SK-N-SH (cell line): Measurements from ENCODE around the gene KLHDC10. TPM values are rescaled to one million over a fixed set of nuclear protein-coding genes. Genes with fewer than 3 reads are reported as not detected.
"Not testable (repeated sequence)": the region's sequence is repeated elsewhere in the genome, so short reads cannot be mapped to it uniquely, and the experiment has no call there.

ENCODE experiments used
- CTCF ChIA-PET: fragments of 300-600, 350-600 bp; formaldehyde crosslinking; extraction: SDS; loops from one replicate; lab custom pipeline; 2021; lab: Yijun Ruan, JAX
- POLR2A ChIA-PET: fragments of 350-600 bp; sonication (Branson Sonifier 250); formaldehyde crosslinking; extraction: SDS; loops from one replicate; lab custom pipeline; 2020; ENCODE audit warnings: antibody characterized with exemption, inconsistent platforms; lab: Yijun Ruan, JAX
- DNase-seq: peaks from one replicate; pipeline ENCODE4 v3.0.0; 2012
- H2AFZ ChIP-seq: fragments of 200-600 bp; sonication (generic); 2 replicates; pipeline ENCODE4 v1.8.1; 2016; ENCODE audit warnings: antibody characterized with exemption, mild to moderate bottlenecking, low read depth
- H3F3A ChIP-seq: fragments of 200-600 bp; sonication (generic); replicated peaks from 2 replicates; pipeline ENCODE3; 2016; ENCODE audit warnings: antibody characterized with exemption, mild to moderate bottlenecking; ENCODE audit not compliant: insufficient read depth
- H3K27ac ChIP-seq, 2 experiments: fragments of 200-500 bp in 1 of 2; fragments of 200-600 bp in 1 of 2; sonication (Bioruptor generic) in 1 of 2; sonication (generic), shearing (Covaris generic) in 1 of 2; 2 replicates each; pipeline versions ENCODE4 v1.5.1 to v1.6.1; 2014 to 2016; ENCODE audit warnings: low read depth in 2 of 2, inconsistent platforms in 1 of 2, low read length in 1 of 2, mild to moderate bottlenecking in 1 of 2, mixed read lengths in 1 of 2
- H3K27me3 ChIP-seq: fragments of 200-600 bp; sonication (generic), shearing (Covaris generic); 2 replicates; pipeline ENCODE4 v1.6.1; 2016; ENCODE audit warnings: mixed run types; ENCODE audit not compliant: insufficient read depth
- H3K36me3 ChIP-seq, 2 experiments: fragments of 200-500 bp in 1 of 2; fragments of 200-600 bp in 1 of 2; sonication (Bioruptor generic) in 1 of 2; sonication (generic) in 1 of 2; replicated peaks in 1 of 2; 2 replicates each; pipeline versions ENCODE3 to v1.5.1; 2014 to 2016; ENCODE audit warnings: low read length in 1 of 2, mild to moderate bottlenecking in 1 of 2; ENCODE audit not compliant: insufficient read depth in 2 of 2, control insufficient read depth in 1 of 2
- H3K4me1 ChIP-seq, 2 experiments: fragments of 200-500 bp in 1 of 2; fragments of 200-600 bp in 1 of 2; sonication (Bioruptor generic) in 1 of 2; sonication (generic), shearing (Covaris generic) in 1 of 2; 2 replicates each; pipeline versions ENCODE4 v1.5.1 to v1.6.1; 2014 to 2016; ENCODE audit warnings: low read depth in 1 of 2, low read length in 1 of 2, mixed run types in 1 of 2; ENCODE audit not compliant: insufficient read depth in 2 of 2, control insufficient read depth in 1 of 2
- H3K4me2 ChIP-seq: fragments of 200-600 bp; sonication (generic), shearing (Covaris generic); 2 replicates; pipeline ENCODE4 v1.6.1; 2017; ENCODE audit warnings: mixed run types
- H3K4me3 ChIP-seq, 2 experiments: fragments of 200-500 bp in 1 of 2; fragments of 200-600 bp in 1 of 2; sonication (Bioruptor generic) in 1 of 2; sonication (generic), shearing (Covaris generic) in 1 of 2; 2 replicates each; pipeline versions ENCODE4 v1.5.1 to v1.8.1; 2014 to 2016; ENCODE audit warnings: low read depth in 2 of 2, inconsistent platforms in 1 of 2, low read length in 1 of 2, mild to moderate bottlenecking in 1 of 2, mixed read lengths in 1 of 2, moderate library complexity in 1 of 2
- H3K79me2 ChIP-seq: fragments of 200-600 bp; sonication (generic); 2 replicates; pipeline ENCODE4 v1.8.1; 2017; ENCODE audit warnings: mild to moderate bottlenecking; ENCODE audit not compliant: insufficient read depth
- H3K9ac ChIP-seq: fragments of 200-600 bp; sonication (generic); 2 replicates; pipeline ENCODE4 v1.6.1; 2017; ENCODE audit warnings: mixed run types
- H3K9me2 ChIP-seq: fragments of 200-600 bp; sonication (generic); 2 replicates; pipeline ENCODE4 v1.6.1; 2017; ENCODE audit warnings: mixed run types
- H3K9me3 ChIP-seq: fragments of 200-600 bp; sonication (generic); 2 replicates; pipeline ENCODE4 v1.6.1; 2017; ENCODE audit warnings: mixed run types, mild to moderate bottlenecking, moderate library complexity
- H4K20me1 ChIP-seq: fragments of 200-600 bp; sonication (generic); 2 replicates; pipeline ENCODE4 v1.6.1; 2017; ENCODE audit warnings: mild to moderate bottlenecking, mixed run types; ENCODE audit not compliant: insufficient read depth
- CHD2 ChIP-seq: fragments of 150-350 bp; IDR thresholded peaks from 2 replicates; pipeline ENCODE4 v1.6.1; 2018; ENCODE audit warnings: low read length; ENCODE audit not compliant: partially characterized antibody
- ELF1 ChIP-seq: IDR thresholded peaks from 2 replicates; pipeline ENCODE4 v1.4.0; 2012
- EP300 ChIP-seq, 2 experiments: IDR thresholded peaks; 2 replicates each; pipeline versions ENCODE4 v1.4.0 to v1.6.1; 2012; ENCODE audit warnings: borderline replicate concordance in 1 of 2, low read depth in 1 of 2, low read length in 1 of 2
- EZH2phosphoT487 ChIP-seq: fragments of 200-600 bp; sonication (generic); IDR thresholded peaks from 2 replicates; pipeline ENCODE4 v1.6.1; 2017; ENCODE audit warnings: low read depth, mixed run types, mild to moderate bottlenecking, antibody characterized with exemption, moderate library complexity, borderline replicate concordance
- FOSL2 ChIP-seq: IDR thresholded peaks from 2 replicates; pipeline ENCODE4 v1.4.0; 2012; ENCODE audit warnings: low read depth, mild to moderate bottlenecking, moderate library complexity, borderline replicate concordance
- FOXJ3 ChIP-seq: sonication (generic); formaldehyde crosslinking; IDR thresholded peaks from 2 replicates; pipeline ENCODE4 v1.5.1; 2020; ENCODE audit warnings: mild to moderate bottlenecking, missing genetic modification reagents
- FOXM1 ChIP-seq: IDR thresholded peaks from 2 replicates; pipeline ENCODE4 v1.4.0; 2012; ENCODE audit warnings: low read depth, mild to moderate bottlenecking
- JUND ChIP-seq: IDR thresholded peaks from 2 replicates; pipeline ENCODE4 v1.4.0; 2012
- MEF2A ChIP-seq: IDR thresholded peaks from 2 replicates; pipeline ENCODE4 v1.4.0; 2012; ENCODE audit warnings: low read depth, borderline replicate concordance
- MXI1 ChIP-seq: IDR thresholded peaks from 2 replicates; pipeline ENCODE4 v1.6.1; 2012; ENCODE audit warnings: mild to moderate bottlenecking, low read depth, low read length, improper control_type of control experiment
- NFIC ChIP-seq: IDR thresholded peaks from 2 replicates; pipeline ENCODE4 v1.4.0; 2012; ENCODE audit warnings: borderline replicate concordance
- POLR2AphosphoS5 ChIP-seq: IDR thresholded peaks from 2 replicates; pipeline ENCODE4 v1.6.1; 2012; ENCODE audit warnings: low read depth, low read length
- RFX5 ChIP-seq: IDR thresholded peaks from 2 replicates; pipeline ENCODE4 v1.6.1; 2012; ENCODE audit warnings: mild to moderate bottlenecking, improper control_type of control experiment, low read length
- RXRA ChIP-seq: IDR thresholded peaks from 2 replicates; pipeline ENCODE4 v1.4.0; 2012; ENCODE audit warnings: low read depth, mild to moderate bottlenecking, borderline replicate concordance
- SIN3A ChIP-seq: IDR thresholded peaks from 2 replicates; pipeline ENCODE4 v1.6.1; 2012; ENCODE audit warnings: low read depth, mild to moderate bottlenecking, low read length, moderate library complexity, borderline replicate concordance
- TAF1 ChIP-seq: IDR thresholded peaks from 2 replicates; pipeline ENCODE4 v1.6.1; 2012; ENCODE audit warnings: low read depth, mild to moderate bottlenecking, low read length, moderate library complexity, borderline replicate concordance
- ZBTB33 ChIP-seq: IDR thresholded peaks from 2 replicates; pipeline ENCODE4 v1.4.0; 2012; ENCODE audit warnings: low read depth, borderline replicate concordance
- WGBS: methylation state at CpG from one replicate; pipeline ENCODE4 v1.1.6; 2017; ENCODE audit warnings: low lambda C conversion rate; 5-methylcytosine and 5-hydroxymethylcytosine counted together
- polyA plus RNA-seq, 3 experiments: library from polyadenylated mRNA; depleted of rRNA; stranded (reverse); fragments of >200 nt; gene quantifications; 2 replicates each; pipeline ENCODE4 v1.2.3, GENCODE V29; 2012
- TF ChIP-seq, protein P1 (sequence below): fragments of 150-350 bp; IDR thresholded peaks from 2 replicates; pipeline ENCODE4 v1.6.1; 2017; ENCODE audit warnings: antibody characterized with exemption, low read length, low read depth, borderline replicate concordance

KLHDC10 gene
- polyA plus RNA-seq, 1 of the 3 experiments (the other 2 are of a cell fraction), result 15.9 TPM

- H3K79me2 ChIP-seq, H3K4me2 ChIP-seq, H3K4me3 ChIP-seq, H2AFZ ChIP-seq, H3K27me3 ChIP-seq, H3K9me2 ChIP-seq, DNase-seq, H3K9me3 ChIP-seq, POLR2A ChIA-PET, H4K20me1 ChIP-seq, H3K9ac ChIP-seq: not testable (repeated sequence)
- Histone ChIP-seq H3F3A (peaks cover 25% of the 10 kb centered on the region), H3K36me3 (peaks cover 60 to 69% of the 10 kb centered on the region in 2 experiments), H3K4me1 (peaks cover 5 to 12% of the 10 kb centered on the region in 2 experiments; a peak in 3 of 4 replicates), H3K27ac (peak overlapping the region; percentile 65 to 67; a peak in 3 of 4 replicates)
- WGBS, result 90% methylated on average over 3 of the region's 3 CpGs
- CTCF ChIA-PET, result interaction anchor here (1.3 to 2.2 kb wide), 3 partner anchors 9 to 55 kb away, joined by 4 to 8 read pairs (median 4); no protein-coding TSS in a partner anchor
Observed at GRCh38 chr7:130126840-130127239, 56.5 kb downstream of the KLHDC10 start.

DNA sequence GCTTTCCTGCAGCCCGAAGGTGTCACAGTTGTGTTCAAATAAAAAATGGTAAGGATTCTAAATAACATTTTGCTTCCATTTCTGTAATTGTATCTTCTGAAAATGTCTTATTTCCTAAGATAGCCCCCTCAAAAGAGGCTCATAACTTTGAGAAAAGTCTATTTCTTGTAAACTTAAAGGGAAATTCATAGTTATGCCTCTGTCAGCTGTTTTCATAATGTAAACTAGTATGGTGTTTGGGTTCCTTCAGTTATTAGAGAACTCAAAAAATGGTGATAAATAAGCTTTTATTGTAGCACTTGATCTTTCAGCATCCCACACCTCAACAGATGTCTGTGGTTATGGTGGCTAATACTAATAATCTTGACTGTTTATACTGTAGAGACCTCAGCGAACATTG lies 57.1 kb downstream of the KLHDC10 start:
- Histone ChIP-seq H3K79me2 (no peaks in the 10 kb centered on the region), H2AFZ (no peak overlapping the region), H3F3A (peaks cover 25% of the 10 kb centered on the region), H3K4me1 (peaks cover 6 to 12% of the 10 kb centered on the region in 2 experiments; a peak in 3 of 4 replicates), H3K9me3 (no peaks in the 10 kb centered on the region), H3K4me2 (peak overlapping the region; percentile 13; the same call in 1 of the 2 replicates), H3K9ac (no peak overlapping the region), H3K27ac (peak overlapping the region; percentile 65 to 67), H3K27me3 (no peaks in the 10 kb centered on the region), H3K4me3 (no peak overlapping the region), H3K36me3 (peaks cover 60 to 69% of the 10 kb centered on the region in 2 experiments), H3K9me2 (no peaks in the 10 kb centered on the region), H4K20me1 (no peaks in the 10 kb centered on the region)
- DNase-seq, result no peak
- CTCF ChIA-PET, result interaction anchor here (0.8 to 1.6 kb wide), 4 partner anchors 21 to 55 kb away, joined by 3 to 4 read pairs (median 4); no protein-coding TSS in a partner anchor
- 81% methylated on average over 2 of the region's 2 CpGs for WGBS
- no peak for TF ChIP-seq FOXJ3 (CRISPR knock-in tag)
- TF ChIP-seq SIN3A, result no peak
- no peak for TF ChIP-seq FOSL2
- no peak for TF ChIP-seq EP300 (IDR thresholded peaks at IDR 0.05; ENCODE audit: borderline replicate concordance in 1 of 2, low read depth in 1 of 2, low read length in 1 of 2)
- TF ChIP-seq FOXM1, result no peak
- TF ChIP-seq ZBTB33, result no peak
- TF ChIP-seq MXI1, result no peak
- TF ChIP-seq POLR2AphosphoS5, result no peak
- TF ChIP-seq NFIC, result no peak
- TF ChIP-seq RXRA, result no peak
- TF ChIP-seq RFX5, result no peak
- no peak for TF ChIP-seq JUND
- TF ChIP-seq CHD2, result no peak
- no peak for TF ChIP-seq EZH2phosphoT487
- TF ChIP-seq MEF2A, result no peak
- no peak for TF ChIP-seq TAF1
- TF ChIP-seq ELF1, result no peak
- TF ChIP-seq, protein P1, sequence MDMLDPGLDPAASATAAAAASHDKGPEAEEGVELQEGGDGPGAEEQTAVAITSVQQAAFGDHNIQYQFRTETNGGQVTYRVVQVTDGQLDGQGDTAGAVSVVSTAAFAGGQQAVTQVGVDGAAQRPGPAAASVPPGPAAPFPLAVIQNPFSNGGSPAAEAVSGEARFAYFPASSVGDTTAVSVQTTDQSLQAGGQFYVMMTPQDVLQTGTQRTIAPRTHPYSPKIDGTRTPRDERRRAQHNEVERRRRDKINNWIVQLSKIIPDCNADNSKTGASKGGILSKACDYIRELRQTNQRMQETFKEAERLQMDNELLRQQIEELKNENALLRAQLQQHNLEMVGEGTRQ, result no peak
- POLR2A ChIA-PET, result interaction anchor here (1.1 kb wide), 1 partner anchor 14 kb away, joined by 3 read pairs; no protein-coding TSS in a partner anchor
